CD14-positive monocyte (primary cell): ENCODE measurements around the gene MRPS6. TPM values are rescaled to one million over a fixed set of nuclear protein-coding genes. Genes with fewer than 3 reads are reported as not detected.

ENCODE experiments used
- DNase-seq, 3 donors: peaks; one replicate each; pipeline ENCODE4 v3.0.0-alpha.2; 2011 to 2022
- H2AFZ ChIP-seq: 2 replicates; pipeline ENCODE4 v1.6.0; 2012; ENCODE audit warnings: mild to moderate bottlenecking, low read depth, low read length, inconsistent platforms; ENCODE audit not compliant: insufficient read depth, poor library complexity, severe bottlenecking
- H3K27ac ChIP-seq, 2 donors: 1 replicate in 1 of 2; 2 replicates in 1 of 2; pipeline ENCODE4 v1.5.1; 2012 to 2013; ENCODE audit warnings: low read length in 2 of 2, control low read depth in 1 of 2, inconsistent platforms in 1 of 2, low read depth in 1 of 2, mild to moderate bottlenecking in 1 of 2
- H3K27me3 ChIP-seq, 2 donors: one replicate each; pipeline versions ENCODE4 v1.6.0 to v1.6.1; 2011 to 2013; ENCODE audit warnings: low read length in 2 of 2; ENCODE audit not compliant: control insufficient read depth in 2 of 2, insufficient read depth in 2 of 2
- H3K36me3 ChIP-seq, 2 donors: replicated peaks in 1 of 2; 1 replicate in 1 of 2; 2 replicates in 1 of 2; pipeline versions ENCODE4 v1.5.1 to v1.6.1; 2012 to 2013; ENCODE audit warnings: low read length in 2 of 2, control low read depth in 1 of 2, inconsistent platforms in 1 of 2, mild to moderate bottlenecking in 1 of 2; ENCODE audit not compliant: insufficient read depth in 2 of 2, control insufficient read depth in 1 of 2
- H3K4me1 ChIP-seq, 2 donors: 1 replicate in 1 of 2; 2 replicates in 1 of 2; pipeline versions ENCODE4 v1.5.1 to v1.6.1; 2012 to 2013; ENCODE audit warnings: low read length in 2 of 2, control low read depth in 1 of 2, inconsistent platforms in 1 of 2, mild to moderate bottlenecking in 1 of 2, moderate library complexity in 1 of 2; ENCODE audit not compliant: insufficient read depth in 2 of 2, control insufficient read depth in 1 of 2
- H3K4me2 ChIP-seq: replicated peaks from 2 replicates; pipeline ENCODE3; 2012; ENCODE audit warnings: low read length, moderate library complexity, mild to moderate bottlenecking; ENCODE audit not compliant: poor library complexity, severe bottlenecking; ENCODE audit errors: extremely low read depth
- H3K4me3 ChIP-seq, 3 experiments: fragments of 200-600 bp in 1 of 3; sonication (generic) in 1 of 3; replicated peaks in 1 of 3; 1 replicate in 2 of 3; 2 replicates in 1 of 3; pipeline ENCODE4 v1.5.1; 2011 to 2013; ENCODE audit warnings: low read length in 3 of 3, mild to moderate bottlenecking in 3 of 3, control low read depth in 2 of 3, low read depth in 2 of 3, inconsistent platforms in 1 of 3, moderate library complexity in 1 of 3
- H3K79me2 ChIP-seq: 2 replicates; pipeline ENCODE4 v1.6.0; 2012; ENCODE audit warnings: mild to moderate bottlenecking, control low read depth, inconsistent platforms, low read length, moderate library complexity; ENCODE audit not compliant: insufficient read depth
- H3K9ac ChIP-seq: 2 replicates; pipeline ENCODE4 v1.6.0; 2017; ENCODE audit warnings: low read length, mild to moderate bottlenecking; ENCODE audit not compliant: insufficient read depth, poor library complexity, severe bottlenecking
- H3K9me3 ChIP-seq, 2 donors: replicated peaks in 1 of 2; 1 replicate in 1 of 2; 2 replicates in 1 of 2; pipeline versions ENCODE4 v1.5.1 to v1.6.1; 2012 to 2013; ENCODE audit warnings: low read length in 2 of 2, control low read depth in 1 of 2; ENCODE audit not compliant: control insufficient read depth in 1 of 2, insufficient read depth in 1 of 2
- H4K20me1 ChIP-seq: 2 replicates; pipeline ENCODE4 v1.6.0; 2012; ENCODE audit warnings: mild to moderate bottlenecking, low read length, control low read depth, moderate library complexity; ENCODE audit not compliant: insufficient read depth
- H3K27ac Mint-ChIP-seq, 7 donors: one replicate each; pipeline ENCODE4 v1.8.0; 2020; ENCODE audit warnings: mild to moderate bottlenecking in 7 of 7, mixed read lengths in 7 of 7, moderate library complexity in 6 of 7, inconsistent platforms in 2 of 7
- H3K27me3 Mint-ChIP-seq, 3 donors: one replicate each; pipeline ENCODE4 v1.8.0; 2021 to 2022; ENCODE audit warnings: low read depth in 3 of 3, mild to moderate bottlenecking in 3 of 3, mixed read lengths in 3 of 3, moderate library complexity in 3 of 3, inconsistent platforms in 1 of 3
- H3K36me3 Mint-ChIP-seq, 2 donors: one replicate each; pipeline ENCODE4 v1.8.0; 2020; ENCODE audit warnings: mixed read lengths in 2 of 2, inconsistent platforms in 1 of 2, mild to moderate bottlenecking in 1 of 2
- H3K4me1 Mint-ChIP-seq: one replicate; pipeline ENCODE4 v1.8.0; 2020; ENCODE audit warnings: mild to moderate bottlenecking, mixed read lengths
- H3K4me3 Mint-ChIP-seq, 2 donors: one replicate each; pipeline ENCODE4 v1.8.0; 2020; ENCODE audit warnings: mild to moderate bottlenecking in 2 of 2, mixed read lengths in 2 of 2, moderate library complexity in 1 of 2
- H3K9me3 Mint-ChIP-seq, 7 donors: one replicate each; pipeline ENCODE4 v1.8.0; 2020 to 2022; ENCODE audit warnings: mixed read lengths in 7 of 7, mild to moderate bottlenecking in 6 of 7, moderate library complexity in 6 of 7, inconsistent platforms in 2 of 7
- WGBS: methylation state at CpG from one replicate; pipeline ENCODE4 v1.1.5; 2013; ENCODE audit warnings: missing lambda C conversion rate; ENCODE audit not compliant: insufficient coverage; 5-methylcytosine and 5-hydroxymethylcytosine counted together
- intact Hi-C, 2 donors: fragments of 100-400 bp; cut with micrococcal nuclease; formaldehyde crosslinking; loops; one replicate each; pipeline versions ENCODE4 v1.15.0 to v1.15.1; 2023
- polyA plus RNA-seq, 3 donors: library from polyadenylated mRNA; depleted of rRNA in 1 of 3; unstranded in 2 of 3; stranded (reverse) in 1 of 3; fragments of 300-500 nt in 2 of 3; fragments of >200 nt in 1 of 3; fragmentation: Illumina TruSeq in 2 of 3; gene quantifications; 1 replicate in 2 of 3; 2 replicates in 1 of 3; pipeline ENCODE4 v1.2.3, GENCODE V29; 2012 to 2021
- TF ChIP-seq, protein P1 (sequence below): fragments of 200-600 bp; IDR thresholded peaks from one replicate; pipeline ENCODE4 v1.8.0; 2022; ENCODE audit warnings: antibody characterized with exemption, mild to moderate bottlenecking

Gene MRPS6
- polyA plus RNA-seq, 3 donors = 29.8 to 124 (median 101) TPM

DNA sequence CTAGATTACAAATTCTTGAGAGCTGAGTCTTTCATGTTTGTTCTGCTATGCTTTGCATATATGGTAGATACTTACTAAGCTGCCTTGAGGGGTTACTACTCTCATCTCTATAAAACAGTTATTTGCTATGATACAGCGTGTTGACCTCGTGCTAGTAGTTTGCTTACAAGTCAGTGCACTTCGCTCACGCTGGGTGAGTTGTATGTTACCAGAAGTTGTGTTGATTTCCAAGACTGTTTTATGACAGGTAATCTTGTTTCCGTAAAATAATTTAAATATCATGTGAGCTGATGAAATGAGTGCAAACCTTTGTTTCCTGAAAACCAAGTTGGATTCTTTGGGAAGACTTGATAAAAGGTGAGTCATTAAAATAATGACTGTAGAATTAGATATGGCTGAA, 7.3 kb downstream of the MRPS6 start:
- H3K27me3 ChIP-seq = no peaks in the 10 kb centered on the region
- Mint-ChIP-seq H3K27me3 (no peaks in the 10 kb centered on the region), H3K27ac (no peak overlapping the region), H3K36me3 (peaks cover 47 to 52% of the 10 kb centered on the region in 2 donors), H3K4me1 (peaks cover 38% of the 10 kb centered on the region), H3K4me3 (no peak overlapping the region), H3K9me3 (peaks cover 0 to 2% (median 0%) of the 10 kb centered on the region in 7 donors)
- DNase-seq = no peak
- H3K79me2 ChIP-seq = peaks cover 66% of the 10 kb centered on the region
- no peak overlapping the region for H3K4me3 ChIP-seq
- H3K9ac ChIP-seq = no peak overlapping the region
- 100% methylated on average over 3 of the region's 5 CpGs for WGBS
- intact Hi-C loops = no loop called here
- H3K4me1 ChIP-seq = peaks cover 5 to 11% of the 10 kb centered on the region in 2 donors
- H3K9me3 ChIP-seq = no peaks in the 10 kb centered on the region
- H2AFZ ChIP-seq = no peak overlapping the region
- peaks cover 77% of the 10 kb centered on the region for H4K20me1 ChIP-seq
- H3K4me2 ChIP-seq = no peak overlapping the region
- peaks cover 0 to 58% of the 10 kb centered on the region in 2 donors for H3K36me3 ChIP-seq
- no peak overlapping the region for H3K27ac ChIP-seq
- TF ChIP-seq, protein P1, sequence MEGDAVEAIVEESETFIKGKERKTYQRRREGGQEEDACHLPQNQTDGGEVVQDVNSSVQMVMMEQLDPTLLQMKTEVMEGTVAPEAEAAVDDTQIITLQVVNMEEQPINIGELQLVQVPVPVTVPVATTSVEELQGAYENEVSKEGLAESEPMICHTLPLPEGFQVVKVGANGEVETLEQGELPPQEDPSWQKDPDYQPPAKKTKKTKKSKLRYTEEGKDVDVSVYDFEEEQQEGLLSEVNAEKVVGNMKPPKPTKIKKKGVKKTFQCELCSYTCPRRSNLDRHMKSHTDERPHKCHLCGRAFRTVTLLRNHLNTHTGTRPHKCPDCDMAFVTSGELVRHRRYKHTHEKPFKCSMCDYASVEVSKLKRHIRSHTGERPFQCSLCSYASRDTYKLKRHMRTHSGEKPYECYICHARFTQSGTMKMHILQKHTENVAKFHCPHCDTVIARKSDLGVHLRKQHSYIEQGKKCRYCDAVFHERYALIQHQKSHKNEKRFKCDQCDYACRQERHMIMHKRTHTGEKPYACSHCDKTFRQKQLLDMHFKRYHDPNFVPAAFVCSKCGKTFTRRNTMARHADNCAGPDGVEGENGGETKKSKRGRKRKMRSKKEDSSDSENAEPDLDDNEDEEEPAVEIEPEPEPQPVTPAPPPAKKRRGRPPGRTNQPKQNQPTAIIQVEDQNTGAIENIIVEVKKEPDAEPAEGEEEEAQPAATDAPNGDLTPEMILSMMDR = no peak

DNA sequence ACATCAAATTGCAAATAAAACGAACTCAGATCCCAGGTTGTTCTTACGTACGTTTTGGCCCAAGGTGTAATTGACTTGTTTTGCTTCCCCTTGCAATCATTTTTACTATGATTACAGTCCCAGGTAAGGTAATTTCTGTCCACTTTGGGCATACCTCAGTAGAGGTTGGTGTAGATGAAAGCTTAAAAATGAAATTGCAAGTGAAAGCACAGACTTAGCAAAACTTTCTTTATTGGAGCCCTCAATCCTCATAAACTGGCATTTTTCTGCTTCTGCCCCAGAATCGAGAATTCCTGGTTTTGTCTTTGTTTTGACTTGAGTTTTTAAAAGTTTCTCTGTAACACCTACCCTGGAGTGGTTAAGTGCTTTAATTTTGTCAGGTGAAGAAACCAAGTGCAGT, 9.4 kb downstream of the MRPS6 start:
- Mint-ChIP-seq H3K36me3 (peaks cover 44% of the 10 kb centered on the region in 2 donors), H3K4me1 (peaks cover 25% of the 10 kb centered on the region), H3K4me3 (no peak overlapping the region), H3K27ac (no peak overlapping the region), H3K9me3 (peaks cover 0 to 2% (median 0%) of the 10 kb centered on the region in 7 donors), H3K27me3 (no peaks in the 10 kb centered on the region)
- H3K36me3 ChIP-seq = peaks cover 0 to 70% of the 10 kb centered on the region in 2 donors
- H4K20me1 ChIP-seq = peaks cover 79% of the 10 kb centered on the region
- H3K4me1 ChIP-seq = no peaks in the 10 kb centered on the region
- no CpG with 5 or more reads among the region's 4 CpGs for WGBS
- no peak overlapping the region for H3K9ac ChIP-seq
- intact Hi-C loops = no loop called here
- no peak overlapping the region for H3K4me3 ChIP-seq
- TF ChIP-seq, protein P1 = no peak
- no peak overlapping the region for H3K4me2 ChIP-seq
- H3K27me3 ChIP-seq = no peaks in the 10 kb centered on the region
- DNase-seq = no peak
- no peak overlapping the region for H2AFZ ChIP-seq
- H3K27ac ChIP-seq = no peak overlapping the region
- peaks cover 79% of the 10 kb centered on the region for H3K79me2 ChIP-seq
- H3K9me3 ChIP-seq = no peaks in the 10 kb centered on the region
